ENCODE measurements around the gene ZNF512B. TPM values are rescaled to one million over a fixed set of nuclear protein-coding genes. Genes with fewer than 3 reads are reported as not detected.

Gene ZNF512B
- total RNA-seq, 4 donors from 2014 or later: 5.7 to 10.9 (median 8.8) TPM

DNA sequence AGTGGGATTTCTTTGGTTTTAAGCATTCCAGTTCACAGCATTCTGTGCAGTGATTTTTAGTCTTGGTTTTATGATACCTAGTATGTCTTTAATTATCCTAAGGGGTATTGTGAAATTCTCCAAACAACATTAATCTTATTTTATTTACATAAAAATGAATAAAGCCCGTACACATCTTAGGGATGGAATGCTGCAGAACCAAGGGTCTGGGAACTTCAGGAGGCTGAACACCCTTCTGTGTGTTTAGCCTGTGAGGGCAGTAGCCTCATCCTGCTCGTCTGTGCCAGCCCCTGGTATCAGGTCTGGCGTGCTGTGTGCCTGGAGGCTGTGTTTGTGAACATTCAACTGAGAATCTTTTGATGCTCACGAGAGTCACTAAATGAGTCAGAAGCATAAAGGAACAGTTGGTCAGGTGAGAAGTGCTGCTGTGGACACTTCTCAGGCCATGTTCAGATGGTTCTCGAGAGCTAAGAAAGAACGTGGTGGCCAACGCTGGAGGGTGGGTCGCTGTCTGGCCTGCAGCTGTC, 41.0 kb upstream of the ZNF512B start:
- DNase-seq (no peak), ATAC-seq (no peak)
- no peaks in the 10 kb centered on the region for H3K4me1 ChIP-seq
- no peaks in the 10 kb centered on the region for H3K27me3 ChIP-seq
- intact Hi-C loops (cut with DNase I; ENCODE audit: low total_unique reads): no loop called here
- in situ Hi-C loops (cut with MboI; ENCODE audit: low sequenced_read_pairs in 4 of 4): no loop called here
- H3K4me3 ChIP-seq: no peak overlapping the region
- H3K36me3 ChIP-seq: peaks cover 0 to 53% of the 10 kb centered on the region in 2 donors
- H3K27ac ChIP-seq: no peak overlapping the region
- no peaks in the 10 kb centered on the region for H3K9me3 ChIP-seq
- TF ChIP-seq, protein P1, sequence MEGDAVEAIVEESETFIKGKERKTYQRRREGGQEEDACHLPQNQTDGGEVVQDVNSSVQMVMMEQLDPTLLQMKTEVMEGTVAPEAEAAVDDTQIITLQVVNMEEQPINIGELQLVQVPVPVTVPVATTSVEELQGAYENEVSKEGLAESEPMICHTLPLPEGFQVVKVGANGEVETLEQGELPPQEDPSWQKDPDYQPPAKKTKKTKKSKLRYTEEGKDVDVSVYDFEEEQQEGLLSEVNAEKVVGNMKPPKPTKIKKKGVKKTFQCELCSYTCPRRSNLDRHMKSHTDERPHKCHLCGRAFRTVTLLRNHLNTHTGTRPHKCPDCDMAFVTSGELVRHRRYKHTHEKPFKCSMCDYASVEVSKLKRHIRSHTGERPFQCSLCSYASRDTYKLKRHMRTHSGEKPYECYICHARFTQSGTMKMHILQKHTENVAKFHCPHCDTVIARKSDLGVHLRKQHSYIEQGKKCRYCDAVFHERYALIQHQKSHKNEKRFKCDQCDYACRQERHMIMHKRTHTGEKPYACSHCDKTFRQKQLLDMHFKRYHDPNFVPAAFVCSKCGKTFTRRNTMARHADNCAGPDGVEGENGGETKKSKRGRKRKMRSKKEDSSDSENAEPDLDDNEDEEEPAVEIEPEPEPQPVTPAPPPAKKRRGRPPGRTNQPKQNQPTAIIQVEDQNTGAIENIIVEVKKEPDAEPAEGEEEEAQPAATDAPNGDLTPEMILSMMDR (IDR thresholded peaks at IDR 0.05 in 4 of 5, conservative IDR thresholded peaks at IDR 0.05 in 1 of 5): no peak
- no peak for TF ChIP-seq POLR2A (IDR thresholded peaks at IDR 0.05)

DNA sequence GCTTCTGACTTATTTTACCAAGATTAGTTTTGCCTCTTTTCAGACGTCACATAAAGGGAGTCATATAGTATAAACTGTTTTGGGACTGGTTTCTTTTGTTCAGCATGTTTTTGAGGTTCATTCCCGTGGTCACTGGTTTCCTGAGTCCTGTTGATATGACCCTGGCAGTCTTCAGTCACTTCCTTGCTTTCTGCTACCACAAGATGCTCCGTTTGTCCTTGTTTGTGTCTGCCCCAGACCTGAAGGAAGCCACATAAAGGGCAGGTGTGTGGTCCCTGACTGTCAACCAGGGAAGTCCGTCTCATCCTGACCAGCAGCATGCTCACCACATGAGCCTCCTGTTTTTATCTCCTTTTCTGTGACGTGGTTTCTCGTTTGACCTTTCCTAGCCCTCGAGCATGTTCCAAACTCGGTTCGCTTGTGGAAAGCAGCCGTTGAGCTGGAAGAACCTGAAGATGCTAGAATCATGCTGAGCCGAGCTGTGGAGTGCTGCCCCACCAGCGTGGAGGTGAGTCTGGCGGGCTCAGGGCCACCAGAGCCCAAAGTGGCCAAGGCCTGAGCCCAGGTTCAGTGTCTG, 40.2 kb upstream of the ZNF512B start:
- ATAC-seq: no peak
- DNase-seq: no peak
- no peak overlapping the region for H3K4me3 ChIP-seq
- no peak overlapping the region for H3K27ac ChIP-seq
- H3K4me1 ChIP-seq: no peaks in the 10 kb centered on the region
- H3K27me3 ChIP-seq: no peaks in the 10 kb centered on the region
- TF ChIP-seq, protein P1 (IDR thresholded peaks at IDR 0.05 in 4 of 5, conservative IDR thresholded peaks at IDR 0.05 in 1 of 5): no peak
- TF ChIP-seq POLR2A (IDR thresholded peaks at IDR 0.05): no peak
- intact Hi-C loops (cut with DNase I; ENCODE audit: low total_unique reads): no loop called here
- in situ Hi-C loops (cut with MboI; ENCODE audit: low sequenced_read_pairs in 4 of 4): no loop called here
- peaks cover 0 to 46% of the 10 kb centered on the region in 2 donors for H3K36me3 ChIP-seq
- H3K9me3 ChIP-seq: no peaks in the 10 kb centered on the region

DNA sequence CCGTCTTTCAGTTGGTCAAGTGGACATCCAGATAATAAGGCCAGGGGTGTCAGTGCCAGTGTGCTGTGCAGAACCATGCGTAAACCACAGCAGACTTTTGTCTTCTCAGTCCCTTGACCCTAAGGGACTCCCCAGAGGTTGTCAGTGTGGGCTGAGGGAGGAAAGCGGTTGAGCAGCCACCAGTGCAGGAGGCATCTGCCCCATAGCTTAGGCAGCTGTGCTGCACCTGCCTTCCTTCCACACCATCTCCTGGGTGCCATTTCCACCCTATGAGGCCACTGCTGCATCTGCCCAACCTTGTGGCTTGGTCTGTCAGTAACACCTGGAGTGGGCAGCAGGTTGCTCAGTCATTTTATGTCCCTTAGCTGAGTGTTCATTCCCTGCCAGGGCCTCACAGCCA, 37.2 kb upstream of the ZNF512B start:
- ATAC-seq: no peak
- in situ Hi-C loops (cut with MboI; ENCODE audit: low sequenced_read_pairs in 4 of 4): no loop called here
- Histone ChIP-seq H3K36me3 (peaks cover 0 to 47% of the 10 kb centered on the region in 2 donors), H3K27me3 (no peaks in the 10 kb centered on the region), H3K4me3 (no peak overlapping the region), H3K4me1 (no peaks in the 10 kb centered on the region), H3K9me3 (no peaks in the 10 kb centered on the region), H3K27ac (no peak overlapping the region)
- no peak for DNase-seq
- intact Hi-C loops (cut with DNase I; ENCODE audit: low total_unique reads): no loop called here
- no peak for TF ChIP-seq POLR2A (IDR thresholded peaks at IDR 0.05)
- TF ChIP-seq, protein P1 (IDR thresholded peaks at IDR 0.05 in 4 of 5, conservative IDR thresholded peaks at IDR 0.05 in 1 of 5): no peak

DNA sequence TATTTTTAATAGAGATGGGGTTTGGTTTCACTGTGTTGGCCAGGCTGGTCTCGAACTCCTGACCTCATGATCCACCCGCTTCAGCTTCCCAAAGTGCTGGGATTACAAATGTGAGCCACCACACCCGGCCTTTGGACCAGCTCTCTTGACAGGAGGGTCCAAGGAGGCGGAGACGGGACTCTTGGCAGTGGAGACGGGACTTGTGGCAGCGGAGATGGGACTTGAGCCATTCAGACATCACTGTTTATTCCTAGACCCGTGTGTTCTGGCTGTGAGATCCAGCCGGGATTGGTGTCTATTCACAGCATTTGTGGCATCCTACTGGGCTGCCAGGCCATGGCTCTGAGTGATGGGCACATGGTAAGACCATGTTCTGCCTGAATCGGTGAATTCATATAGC, 36.8 kb upstream of the ZNF512B start:
- in situ Hi-C loops (cut with MboI; ENCODE audit: low sequenced_read_pairs in 4 of 4): no loop called here
- ATAC-seq (no peak), DNase-seq (no peak)
- Histone ChIP-seq H3K27me3 (no peaks in the 10 kb centered on the region), H3K36me3 (peaks cover 0 to 47% of the 10 kb centered on the region in 2 donors), H3K9me3 (no peaks in the 10 kb centered on the region), H3K27ac (no peak overlapping the region), H3K4me3 (no peak overlapping the region), H3K4me1 (no peaks in the 10 kb centered on the region)
- TF ChIP-seq POLR2A (IDR thresholded peaks at IDR 0.05): no peak
- TF ChIP-seq, protein P1 (IDR thresholded peaks at IDR 0.05 in 4 of 5, conservative IDR thresholded peaks at IDR 0.05 in 1 of 5): no peak
- intact Hi-C loops (cut with DNase I; ENCODE audit: low total_unique reads): no loop called here

DNA sequence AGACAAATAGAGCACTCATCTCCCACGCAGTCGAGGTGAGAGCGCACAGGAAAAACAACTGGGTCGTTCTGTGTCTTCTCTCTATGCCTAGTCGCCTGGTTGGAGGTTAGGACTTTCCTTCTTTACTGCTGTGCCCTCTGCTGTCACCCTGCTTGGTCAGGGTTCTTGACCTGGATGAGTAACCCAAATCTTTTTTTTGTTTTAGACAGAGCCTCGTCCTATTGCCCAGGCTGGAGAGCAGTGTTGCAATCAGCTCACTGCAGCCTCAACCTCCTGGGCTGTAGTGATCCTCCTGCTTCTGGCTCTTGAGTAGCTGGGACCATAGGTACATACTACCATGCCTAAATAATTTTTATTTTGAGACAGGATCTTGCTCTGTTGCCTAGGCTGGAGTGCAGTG, 35.7 kb upstream of the ZNF512B start:
- H3K9me3 ChIP-seq: no peaks in the 10 kb centered on the region
- no peak for TF ChIP-seq POLR2A (IDR thresholded peaks at IDR 0.05)
- TF ChIP-seq, protein P1 (IDR thresholded peaks at IDR 0.05 in 4 of 5, conservative IDR thresholded peaks at IDR 0.05 in 1 of 5): no peak
- no peak overlapping the region for H3K4me3 ChIP-seq
- no peak overlapping the region for H3K27ac ChIP-seq
- in situ Hi-C loops (cut with MboI; ENCODE audit: low sequenced_read_pairs in 4 of 4) (no loop called here), intact Hi-C loops (cut with DNase I; ENCODE audit: low total_unique reads) (no loop called here)
- peaks cover 0 to 46% of the 10 kb centered on the region in 2 donors for H3K36me3 ChIP-seq
- H3K27me3 ChIP-seq: no peaks in the 10 kb centered on the region
- ATAC-seq: no peak
- no peaks in the 10 kb centered on the region for H3K4me1 ChIP-seq
- no peak for DNase-seq
